GM21723 (cell line): ENCODE data around the gene PTRHD1.
"Not testable (repeated sequence)": the region's sequence is repeated elsewhere in the genome, so short reads cannot be mapped to it uniquely, and the experiment has no call there.

Experiments used
- ATAC-seq: cut with Tn5 transposase; IDR thresholded peaks from one replicate; pipeline ENCODE4 v1.9.1; 2021; ENCODE audit warnings: mild to moderate bottlenecking, moderate library complexity; ENCODE audit not compliant: unreplicated experiment

PTRHD1 gene

GRCh38 chr2:24792874-24793760 lies at the start of gene PTRHD1, which contains the start of gene CENPO:
PTRHD1 (minus strand) TSS chr2:24793391; CDS start chr2:24793377, 14 bp downstream.
CENPO (plus strand) TSS chr2:24793425; CDS start chr2:24793920, 495 bp downstream.
- peak; percentile 90 for ATAC-seq

GRCh38 chr2:24842081-24843050 lies 49.2 kb upstream of the PTRHD1 start:
- ATAC-seq: no peak

- no peak for ATAC-seq
Observed at GRCh38 chr2:24840962-24841945, 48.1 kb upstream of the PTRHD1 start.

- ATAC-seq: no peak
Observed at GRCh38 chr2:24840164-24840869, 47.1 kb upstream of the PTRHD1 start.

- no peak for ATAC-seq
Observed at GRCh38 chr2:24839729-24840128, 46.5 kb upstream of the PTRHD1 start.

- no peak for ATAC-seq
Observed at GRCh38 chr2:24838541-24838940, 45.4 kb upstream of the PTRHD1 start.

DNA sequence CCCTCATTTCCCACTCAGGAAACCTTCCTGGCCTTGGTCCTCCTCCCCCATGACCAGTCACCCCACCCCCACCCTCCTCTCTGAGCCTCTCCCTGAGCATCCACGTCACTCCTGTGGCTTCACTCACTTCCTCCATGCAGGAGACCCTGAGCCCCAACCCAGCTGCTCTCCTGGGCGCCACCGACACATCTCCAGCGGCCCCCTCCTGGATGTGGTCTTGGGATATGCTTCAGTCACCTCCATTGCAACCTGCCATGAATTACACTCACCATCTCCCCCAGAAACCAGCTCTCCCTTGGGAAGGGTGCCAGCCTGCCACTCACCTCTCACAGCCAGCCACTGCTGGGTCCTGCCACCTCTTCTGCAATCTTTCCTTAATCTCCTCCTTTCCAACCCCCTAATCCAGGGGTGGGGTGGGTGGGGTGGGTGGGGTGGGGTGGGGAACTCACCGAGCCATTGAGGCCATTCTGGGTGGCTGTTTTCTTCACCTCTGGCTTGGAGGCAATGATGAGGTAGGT lies 44.9 kb upstream of the PTRHD1 start:
- ATAC-seq: no peak

DNA sequence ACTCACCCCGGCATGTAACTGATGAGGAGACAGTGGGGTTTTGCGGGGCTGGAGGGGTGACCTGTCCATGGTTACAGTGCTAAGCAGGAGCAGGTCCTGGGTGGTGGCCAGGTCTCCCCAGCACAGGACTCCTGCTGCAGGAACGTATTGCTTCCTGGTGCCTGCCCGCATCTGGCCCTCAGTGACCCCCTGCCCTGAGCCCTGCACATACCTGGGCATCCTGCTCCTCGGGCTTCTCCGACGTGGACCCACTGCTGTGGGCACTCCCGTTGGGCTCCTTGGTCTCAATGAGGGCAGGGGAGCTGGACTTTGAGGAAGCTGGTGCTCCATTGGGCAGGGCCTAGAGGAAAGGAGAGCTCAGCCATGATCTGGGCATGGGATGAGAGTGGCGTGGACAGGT lies 43.5 kb upstream of the PTRHD1 start:
- ATAC-seq: no peak

- ATAC-seq: no peak
Observed at GRCh38 chr2:24836206-24836605, 43.0 kb upstream of the PTRHD1 start.

- not testable (repeated sequence) for ATAC-seq
Observed at GRCh38 chr2:24835411-24835810, 42.2 kb upstream of the PTRHD1 start.

DNA sequence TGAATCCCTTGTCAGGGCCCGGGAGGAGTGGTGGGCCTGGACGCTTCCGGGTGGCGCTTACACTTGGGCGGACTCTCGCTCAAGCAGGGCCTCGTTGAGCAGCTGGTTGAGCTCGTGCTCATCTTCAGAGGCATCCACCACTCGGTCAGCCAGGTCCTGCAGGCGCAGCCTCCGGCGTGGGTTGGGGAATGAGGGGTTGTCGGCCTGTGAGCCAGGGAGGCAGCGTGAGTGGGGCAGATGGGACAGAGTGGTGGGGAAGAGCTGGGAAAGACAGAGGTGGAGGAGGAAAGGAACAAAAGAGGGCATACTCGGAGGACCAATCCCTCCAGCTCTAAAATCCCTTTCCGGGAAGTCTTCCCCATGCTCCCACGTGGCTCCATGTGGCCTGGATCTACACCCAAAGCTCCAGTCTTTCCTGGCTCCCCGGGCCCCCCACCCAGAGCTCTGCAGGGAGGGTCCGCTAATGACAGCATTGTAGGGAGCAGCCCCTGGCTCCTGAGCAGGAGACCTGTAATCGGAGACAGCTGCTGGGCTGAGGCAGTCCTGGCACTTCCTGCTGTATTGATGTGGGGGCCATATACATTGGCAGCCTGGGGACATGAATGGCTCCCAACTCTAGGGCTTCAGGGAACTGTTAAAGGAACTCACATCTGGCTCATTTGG lies 41.7 kb upstream of the PTRHD1 start:
- no peak for ATAC-seq

GRCh38 chr2:24833821-24834732 lies 40.9 kb upstream of the PTRHD1 start:
- ATAC-seq: no peak

- no peak for ATAC-seq
Observed at GRCh38 chr2:24832931-24833701, 39.9 kb upstream of the PTRHD1 start.

DNA sequence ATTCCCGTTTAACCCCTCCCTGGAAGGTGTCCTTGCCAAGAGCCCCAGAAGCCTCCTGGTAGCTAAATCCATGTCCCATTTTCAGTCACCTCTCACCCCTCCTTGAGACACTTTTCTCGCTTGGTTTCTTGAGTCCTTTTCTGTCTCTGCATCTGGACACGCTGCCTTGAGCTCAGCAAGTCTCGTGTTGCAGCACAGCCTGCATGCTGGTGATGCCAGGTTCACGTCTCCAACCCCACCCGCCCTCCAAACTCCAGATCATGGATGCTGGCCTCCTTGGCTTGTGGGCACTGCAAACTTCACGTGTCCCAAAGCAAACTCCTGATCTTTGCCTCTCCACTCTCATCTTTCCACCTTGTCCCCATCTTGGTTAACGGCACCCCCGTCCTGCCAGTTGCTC lies 39.3 kb upstream of the PTRHD1 start:
- no peak for ATAC-seq

DNA sequence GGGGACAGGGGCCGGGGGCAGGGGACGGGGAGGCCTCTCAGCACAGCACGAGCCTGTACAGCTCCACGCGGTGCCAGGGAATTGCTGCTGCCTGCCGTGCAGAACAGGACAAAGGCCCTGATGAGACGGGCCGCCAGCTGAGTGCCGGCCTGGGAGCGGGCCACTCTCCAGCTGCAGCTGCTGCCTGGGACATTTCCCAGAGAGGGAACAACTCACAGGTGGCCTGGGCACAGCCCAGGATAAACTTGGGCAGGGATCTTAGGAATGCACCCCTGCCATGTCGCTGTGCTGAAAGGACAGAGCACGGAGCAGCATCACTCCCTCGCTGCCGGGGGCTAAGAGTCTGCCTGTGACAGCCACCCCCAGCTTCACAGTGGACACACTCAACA lies 38.9 kb upstream of the PTRHD1 start:
- no peak for ATAC-seq

DNA sequence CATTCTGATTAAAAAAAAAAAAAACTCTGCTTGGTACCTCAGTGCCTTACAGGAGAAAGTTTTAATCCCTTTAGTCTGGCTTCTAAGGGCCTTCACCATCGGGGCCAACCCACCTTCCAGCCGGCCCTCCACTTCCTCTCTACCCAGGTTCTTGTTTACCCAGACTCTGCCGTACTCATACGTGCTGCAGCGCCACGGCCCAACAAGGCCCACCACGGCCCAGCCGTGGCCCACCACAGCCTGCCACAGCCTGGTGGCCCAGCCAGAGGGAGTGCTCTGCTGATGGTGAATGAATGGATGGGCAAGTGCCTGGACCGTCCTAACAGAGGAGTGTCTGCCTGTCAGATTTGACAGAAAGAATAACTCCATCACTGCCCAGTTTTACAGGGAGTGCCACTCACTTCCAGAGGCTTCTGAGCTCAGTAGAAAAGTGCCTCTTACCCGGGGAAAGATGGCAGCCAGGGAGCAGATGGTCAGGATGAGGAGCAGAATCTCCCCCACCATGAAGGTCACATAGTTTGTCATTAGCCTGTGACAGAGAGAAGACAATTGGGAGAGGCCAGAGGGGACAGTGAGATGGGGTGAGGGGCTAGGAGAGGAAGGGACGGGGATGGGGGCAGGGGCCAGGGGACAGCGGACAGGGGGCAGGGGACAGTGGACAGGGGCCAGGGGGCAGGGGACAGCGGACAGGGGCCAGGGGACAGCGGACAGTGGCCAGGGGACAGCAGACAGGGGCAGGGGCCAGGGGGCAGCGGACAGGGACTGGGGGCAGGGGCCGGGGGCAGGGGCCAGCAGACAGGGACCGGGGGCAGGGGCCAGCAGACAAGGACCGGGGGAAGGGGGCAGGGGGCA lies 38.3 kb upstream of the PTRHD1 start:
- no peak for ATAC-seq
